Common myeloid progenitor, CD34-positive (primary cell): ENCODE results near the gene AP2B1.

Source experiments
- CTCF ChIA-PET: fragments of 350-600 bp; sonication (Branson Sonifier 250); formaldehyde crosslinking; loops from one replicate; lab custom pipeline; 2021; ENCODE audit warnings: antibody characterized with exemption; lab: Charles Lee
- POLR2A ChIA-PET: fragments of 350-600 bp; sonication (Branson Sonifier 250); formaldehyde crosslinking; loops from one replicate; lab custom pipeline; 2021; ENCODE audit warnings: antibody characterized with exemption; lab: Charles Lee
- DNase-seq, 3 donors: peaks; one replicate each; pipeline versions ENCODE4 v3.0.0 to v3.0.0-alpha.2; 2013
- H3K27ac ChIP-seq, 2 experiments: 1 replicate in 1 of 2; 2 replicates in 1 of 2; pipeline ENCODE4 v1.7.0; 2013; ENCODE audit warnings: inconsistent platforms in 2 of 2, low read length in 2 of 2, mild to moderate bottlenecking in 2 of 2, low read depth in 1 of 2, moderate library complexity in 1 of 2; ENCODE audit not compliant: severe bottlenecking in 2 of 2, insufficient read depth in 1 of 2, poor library complexity in 1 of 2
- H3K27me3 ChIP-seq, 5 experiments: replicated peaks in 2 of 5; 1 replicate in 3 of 5; 2 replicates in 2 of 5; pipeline versions ENCODE4 v1.6.1 to v1.7.0; 2013; ENCODE audit warnings: low read length in 4 of 5, mild to moderate bottlenecking in 2 of 5, moderate library complexity in 2 of 5, inconsistent platforms in 1 of 5; ENCODE audit not compliant: insufficient read depth in 5 of 5, control insufficient read depth in 4 of 5
- H3K36me3 ChIP-seq, 4 experiments: 1 replicate in 2 of 4; 2 replicates in 2 of 4; pipeline versions ENCODE4 v1.6.1 to v1.7.0; 2013; ENCODE audit warnings: low read length in 3 of 4, control low read depth in 1 of 4, mild to moderate bottlenecking in 1 of 4; ENCODE audit not compliant: control insufficient read depth in 4 of 4, insufficient read depth in 4 of 4
- H3K4me1 ChIP-seq, 4 experiments: 1 replicate in 3 of 4; 2 replicates in 1 of 4; pipeline versions ENCODE4 v1.6.1 to v1.7.1; 2013; ENCODE audit warnings: low read length in 3 of 4, mild to moderate bottlenecking in 3 of 4, control low read depth in 1 of 4, inconsistent platforms in 1 of 4, moderate library complexity in 1 of 4; ENCODE audit not compliant: control insufficient read depth in 4 of 4, insufficient read depth in 4 of 4; ENCODE audit errors: control extremely low read depth in 1 of 4
- H3K4me3 ChIP-seq, 7 experiments: 1 replicate in 4 of 7; 2 replicates in 3 of 7; pipeline versions ENCODE4 v1.5.1 to v1.7.0; 2013; ENCODE audit warnings: mild to moderate bottlenecking in 7 of 7, low read length in 6 of 7, moderate library complexity in 6 of 7, inconsistent platforms in 2 of 7, low read depth in 2 of 7, control low read depth in 1 of 7; ENCODE audit not compliant: insufficient read depth in 4 of 7, control insufficient read depth in 1 of 7; ENCODE audit errors: extremely low read depth in 1 of 7
- H3K9me3 ChIP-seq, 5 experiments: 1 replicate in 4 of 5; 2 replicates in 1 of 5; pipeline versions ENCODE4 v1.6.1 to v1.7.1; 2013; ENCODE audit warnings: low read length in 4 of 5, mild to moderate bottlenecking in 2 of 5, inconsistent platforms in 1 of 5, low read depth in 1 of 5, moderate library complexity in 1 of 5; ENCODE audit not compliant: control insufficient read depth in 4 of 5, insufficient read depth in 2 of 5; ENCODE audit errors: control extremely low read depth in 1 of 5
- WGBS: methylation state at CpG from one replicate; pipeline ENCODE4 v1.1.5; 2013; ENCODE audit not compliant: insufficient coverage; 5-methylcytosine and 5-hydroxymethylcytosine counted together

The AP2B1 gene

GRCh38 chr17:35775039-35775438 is 187.9 kb downstream of the AP2B1 start:
- peaks cover 4 to 48% (median 38%) of the 10 kb centered on the region in 4 experiments for H3K4me1 ChIP-seq
- H3K36me3 ChIP-seq = peaks cover 3 to 7% (median 4%) of the 10 kb centered on the region in 4 experiments
- no peak for DNase-seq
- H3K27me3 ChIP-seq = no peaks in the 10 kb centered on the region
- CTCF ChIA-PET = interaction anchor here (0.9 to 24.9 kb wide), 6 partner anchors 8 to 37 kb away, joined by 3 to 482 read pairs (median 4); partner anchors contain the start of gene TAF15
- no peak overlapping the region for H3K4me3 ChIP-seq
- 68% methylated on average over 5 of the region's 5 CpGs for WGBS
- no peaks in the 10 kb centered on the region for H3K9me3 ChIP-seq
- H3K27ac ChIP-seq = no peak overlapping the region
- POLR2A ChIA-PET = no interaction called here

- Histone ChIP-seq H3K4me1 (peaks cover 4 to 48% (median 38%) of the 10 kb centered on the region in 4 experiments), H3K9me3 (no peaks in the 10 kb centered on the region), H3K27me3 (no peaks in the 10 kb centered on the region), H3K36me3 (peaks cover 3 to 7% (median 4%) of the 10 kb centered on the region in 4 experiments), H3K4me3 (peak overlapping the region in 1 of 7 experiments; percentile 32), H3K27ac (no peak overlapping the region)
- WGBS = no CpG with 5 or more reads among the region's 6 CpGs
- ChIA-PET POLR2A (no interaction called here), CTCF (interaction anchor here (0.9 to 24.9 kb wide), 4 partner anchors 9 to 36 kb away, joined by 3 to 482 read pairs (median 4); partner anchors contain the start of gene TAF15)
- DNase-seq = peak in 2 of 3 donors; percentile 48 to 62
These were observed 188.5 kb downstream of the AP2B1 start for GRCh38 chr17:35775583-35775982.
